Panc1 (cell line): ENCODE data around the gene ATP6V1D.

Experiments
- CTCF ChIP-seq: fragments of 450-650 bp; IDR thresholded peaks from 2 replicates; pipeline ENCODE4 v1.5.1; 2017; ENCODE audit warnings: mild to moderate bottlenecking
- POLR2AphosphoS5 ChIP-seq: IDR thresholded peaks from 2 replicates; pipeline ENCODE4 v1.6.1; 2012; ENCODE audit warnings: mild to moderate bottlenecking, low read depth, low read length, moderate library complexity
- REST ChIP-seq, 2 experiments: IDR thresholded peaks; 2 replicates each; pipeline ENCODE4 v1.6.1; 2011 to 2012; ENCODE audit warnings: low read depth in 2 of 2, control low read depth in 1 of 2, low read length in 1 of 2, mild to moderate bottlenecking in 1 of 2, moderate library complexity in 1 of 2; ENCODE audit not compliant: insufficient read depth in 1 of 2
- SIN3A ChIP-seq: IDR thresholded peaks from 2 replicates; pipeline ENCODE4 v1.6.1; 2012; ENCODE audit warnings: low read depth, mild to moderate bottlenecking, low read length, moderate library complexity, borderline replicate concordance; ENCODE audit not compliant: insufficient read depth
- TCF7L2 ChIP-seq: IDR thresholded peaks from 2 replicates; pipeline ENCODE4 v1.6.1; 2011; ENCODE audit warnings: mild to moderate bottlenecking, low read depth, low read length, inconsistent platforms

GRCh38 chr14:67395876-67396189 is 36.2 kb upstream of the ATP6V1D start:
- TF ChIP-seq POLR2AphosphoS5 (no peak), REST (IDR thresholded peaks at IDR 0.05; ENCODE audit: insufficient read depth in 1 of 2, low read depth in 2 of 2, low read length in 1 of 2) (no peak), CTCF (no peak), TCF7L2 (no peak), SIN3A (no peak)
